Neural cell (in vitro differentiated cells): Measurements from ENCODE around the gene DNAJC11.

ENCODE experiments used
- EP300 ChIP-seq: fragments of 450-650 bp; conservative IDR thresholded peaks from 2 replicates; pipeline ENCODE4 v1.6.1; 2014; ENCODE audit warnings: antibody characterized with exemption, mild to moderate bottlenecking, moderate library complexity; ENCODE audit not compliant: poor library complexity, severe bottlenecking
- EZH2 ChIP-seq: fragments of 200-600, 300-800 bp; shearing (Covaris generic), sonication (generic); IDR thresholded peaks from 2 replicates; pipeline ENCODE4 v1.6.1; 2014; ENCODE audit warnings: antibody characterized with exemption, low read length, borderline replicate concordance, mild to moderate bottlenecking; ENCODE audit not compliant: insufficient read depth, poor library complexity, severe bottlenecking
- POLR2AphosphoS5 ChIP-seq: IDR thresholded peaks from 2 replicates; pipeline ENCODE4 v1.6.1; 2012
- RAD21 ChIP-seq: fragments of 450-650 bp; conservative IDR thresholded peaks from 2 replicates; pipeline ENCODE4 v1.6.1; 2014; ENCODE audit warnings: antibody characterized with exemption, mild to moderate bottlenecking, moderate library complexity
- TF ChIP-seq, protein P1 (sequence below): fragments of 450-650 bp; IDR thresholded peaks from 2 replicates; pipeline ENCODE4 v1.5.1; 2014; ENCODE audit warnings: antibody characterized with exemption, mild to moderate bottlenecking, moderate library complexity; ENCODE audit not compliant: poor library complexity, severe bottlenecking

DNA sequence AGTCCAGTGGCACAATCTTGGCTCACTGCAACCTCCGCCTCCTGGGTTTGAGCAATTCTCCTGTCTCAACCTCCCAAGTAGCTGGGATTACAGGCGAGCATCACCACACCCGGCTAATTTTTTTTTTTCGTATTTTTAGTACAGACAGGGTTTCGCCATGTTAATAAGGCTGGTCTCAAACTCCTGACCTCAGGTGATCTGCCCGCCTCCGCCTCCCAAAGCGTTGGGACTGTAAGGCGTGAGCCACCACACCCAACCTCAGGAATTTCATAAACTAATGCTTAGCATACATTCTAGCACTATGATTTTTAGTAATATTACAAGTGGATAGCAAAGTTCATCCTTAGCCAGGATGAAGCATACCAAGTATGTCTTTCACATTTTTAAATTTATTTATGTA, 8.7 kb downstream of the DNAJC11 start:
- TF ChIP-seq, protein P1, sequence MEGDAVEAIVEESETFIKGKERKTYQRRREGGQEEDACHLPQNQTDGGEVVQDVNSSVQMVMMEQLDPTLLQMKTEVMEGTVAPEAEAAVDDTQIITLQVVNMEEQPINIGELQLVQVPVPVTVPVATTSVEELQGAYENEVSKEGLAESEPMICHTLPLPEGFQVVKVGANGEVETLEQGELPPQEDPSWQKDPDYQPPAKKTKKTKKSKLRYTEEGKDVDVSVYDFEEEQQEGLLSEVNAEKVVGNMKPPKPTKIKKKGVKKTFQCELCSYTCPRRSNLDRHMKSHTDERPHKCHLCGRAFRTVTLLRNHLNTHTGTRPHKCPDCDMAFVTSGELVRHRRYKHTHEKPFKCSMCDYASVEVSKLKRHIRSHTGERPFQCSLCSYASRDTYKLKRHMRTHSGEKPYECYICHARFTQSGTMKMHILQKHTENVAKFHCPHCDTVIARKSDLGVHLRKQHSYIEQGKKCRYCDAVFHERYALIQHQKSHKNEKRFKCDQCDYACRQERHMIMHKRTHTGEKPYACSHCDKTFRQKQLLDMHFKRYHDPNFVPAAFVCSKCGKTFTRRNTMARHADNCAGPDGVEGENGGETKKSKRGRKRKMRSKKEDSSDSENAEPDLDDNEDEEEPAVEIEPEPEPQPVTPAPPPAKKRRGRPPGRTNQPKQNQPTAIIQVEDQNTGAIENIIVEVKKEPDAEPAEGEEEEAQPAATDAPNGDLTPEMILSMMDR = no peak
- TF ChIP-seq EZH2 = no peak
- TF ChIP-seq POLR2AphosphoS5 = no peak
- TF ChIP-seq RAD21 = no peak
- TF ChIP-seq EP300 = no peak
